Left lung (tissue), 10 donors: Measurements from ENCODE around the gene GRB2. TPM values are rescaled to one million over a fixed set of nuclear protein-coding genes. Genes with fewer than 3 reads are reported as not detected.

Experiments
- ATAC-seq: fragments of 200-7000 bp; cut with Tn5 transposase; one replicate; pipeline ENCODE4 v1.9.1; 2020; ENCODE audit warnings: moderate library complexity
- DNase-seq, 4 donors: peaks; one replicate each; pipeline ENCODE4 v3.0.0-alpha.2; 2013 to 2020
- H3K27ac ChIP-seq, 2 donors: fragments of 200-600 bp; sonication (generic) in 1 of 2; one replicate each; pipeline versions ENCODE4 v1.5.0 to v1.8.0; 2020 to 2021
- H3K27me3 ChIP-seq, 2 donors: fragments of 200-600 bp; sonication (generic) in 1 of 2; one replicate each; pipeline versions ENCODE4 v1.5.0 to v1.8.0; 2020 to 2021
- H3K36me3 ChIP-seq, 2 donors: fragments of 200-600 bp; sonication (generic) in 1 of 2; one replicate each; pipeline versions ENCODE4 v1.5.0 to v1.8.0; 2020 to 2021
- H3K4me1 ChIP-seq, 2 donors: fragments of 200-600 bp; one replicate each; pipeline ENCODE4 v1.8.0; 2021
- H3K4me3 ChIP-seq, 2 donors: fragments of 200-600 bp; sonication (generic) in 1 of 2; one replicate each; pipeline versions ENCODE4 v1.5.0 to v1.8.0; 2020 to 2021; ENCODE audit warnings: mild to moderate bottlenecking in 1 of 2
- H3K9me3 ChIP-seq, 2 donors: fragments of 200-600 bp; sonication (generic) in 1 of 2; one replicate each; pipeline versions ENCODE4 v1.5.0 to v1.8.0; 2020 to 2021
- CTCF ChIP-seq, 2 donors: fragments of 200-600 bp; sonication (generic) in 1 of 2; IDR thresholded peaks; one replicate each; pipeline versions ENCODE4 v1.5.0 to v1.8.0; 2021; ENCODE audit warnings: antibody characterized with exemption in 2 of 2
- intact Hi-C, 2 donors: fragments of 100-400 bp; cut with DNase I; formaldehyde crosslinking; loops; one replicate each; pipeline versions ENCODE4 v1.11.2 to v1.14.2; 2022
- polyA plus RNA-seq, 6 donors: library from polyadenylated mRNA; unstranded; fragments of 120-200 nt; gene quantifications; one replicate each; pipeline ENCODE4 v1.2.1, GENCODE V29; 2013; ENCODE audit not compliant: insufficient read length in 6 of 6
- total RNA-seq, 2 donors: library from RNA; stranded (reverse); fragmentation: NEBNext Ultra II Directional; extraction: Animal tissue kit (Norgen Biotek cat#: 25700); gene quantifications; one replicate each; pipeline ENCODE4 v1.2.1, GENCODE V29; 2021
- donor health status: DM: no; HTN: yes; CAD: no.
- donor health status: DM: no; HTN: no; CAD: no.

Gene GRB2
- total and polyA plus RNA-seq, 8 donors, result 81.8 to 214 (median 83.3) TPM

GRCh38 chr17:75428543-75429469, 23.3 kb upstream of the GRB2 start:
- peak; percentile 21 for ATAC-seq

GRCh38 chr17:75418531-75418930, 13.1 kb upstream of the GRB2 start:
- H3K27me3 ChIP-seq, result no peaks in the 10 kb centered on the region
- no peaks in the 10 kb centered on the region for H3K9me3 ChIP-seq
- DNase-seq (no peak), ATAC-seq (no peak)
- H3K36me3 ChIP-seq, result no peaks in the 10 kb centered on the region
- no peak overlapping the region for H3K4me3 ChIP-seq
- intact Hi-C loops, result no loop called here
- H3K4me1 ChIP-seq, result no peaks in the 10 kb centered on the region
- TF ChIP-seq CTCF (IDR thresholded peaks at IDR 0.05), result no peak
- peak overlapping the region in 1 of 2 donors; percentile 45 for H3K27ac ChIP-seq

More at GRCh38 chr17:75428543-75429469, 23.3 kb upstream of the GRB2 start:
- Histone ChIP-seq H3K27me3 (no peaks in the 10 kb centered on the region), H3K4me3 (no peak overlapping the region), H3K36me3 (no peaks in the 10 kb centered on the region), H3K27ac (peak overlapping the region; percentile 30 to 65), H3K4me1 (peaks cover 8 to 24% of the 10 kb centered on the region in 2 donors), H3K9me3 (no peaks in the 10 kb centered on the region)
- TF ChIP-seq CTCF (IDR thresholded peaks at IDR 0.05), result no peak
- DNase-seq, result peak in 1 of 4 donors; percentile 26
- intact Hi-C loops, result loop anchor here in 1 of 2 donors (10.0 kb wide), 2 partner anchors 96 to 316 kb away; partner anchors contain the start of gene LLGL2

- H3K27me3 ChIP-seq, result no peaks in the 10 kb centered on the region
- intact Hi-C loops, result no loop called here
- DNase-seq, result no peak
- no peak for TF ChIP-seq CTCF (IDR thresholded peaks at IDR 0.05)
- no peaks in the 10 kb centered on the region for H3K9me3 ChIP-seq
- no peak overlapping the region for H3K4me3 ChIP-seq
- H3K36me3 ChIP-seq, result no peaks in the 10 kb centered on the region
- no peak overlapping the region for H3K27ac ChIP-seq
- ATAC-seq, result no peak
- H3K4me1 ChIP-seq, result peaks cover 0 to 10% of the 10 kb centered on the region in 2 donors
Observed at GRCh38 chr17:75417054-75417580, 11.6 kb upstream of the GRB2 start.

- Histone ChIP-seq H3K4me1 (peaks cover 0 to 10% of the 10 kb centered on the region in 2 donors), H3K36me3 (no peaks in the 10 kb centered on the region), H3K4me3 (no peak overlapping the region), H3K27ac (no peak overlapping the region), H3K9me3 (no peaks in the 10 kb centered on the region), H3K27me3 (no peaks in the 10 kb centered on the region)
- ATAC-seq (no peak), DNase-seq (peak in 1 of 4 donors; percentile 16)
- intact Hi-C loops, result no loop called here
- no peak for TF ChIP-seq CTCF (IDR thresholded peaks at IDR 0.05)
Observed at GRCh38 chr17:75416006-75416405, 10.5 kb upstream of the GRB2 start.

- Histone ChIP-seq H3K36me3 (no peaks in the 10 kb centered on the region), H3K4me1 (peaks cover 0 to 10% of the 10 kb centered on the region in 2 donors), H3K9me3 (no peaks in the 10 kb centered on the region), H3K27ac (no peak overlapping the region), H3K27me3 (no peaks in the 10 kb centered on the region), H3K4me3 (no peak overlapping the region)
- TF ChIP-seq CTCF (IDR thresholded peaks at IDR 0.05), result no peak
- no peak for ATAC-seq
- DNase-seq, result no peak
- intact Hi-C loops, result no loop called here
Observed at GRCh38 chr17:75414488-75414887, 9.0 kb upstream of the GRB2 start.
